MM.1S (cell line): ENCODE data around the gene CRTC3.

ENCODE experiments used
- EZH2 ChIP-seq: fragments of 300-600 bp; sonication (generic); optimal IDR thresholded peaks from 2 replicates; pipeline ENCODE3; 2017; ENCODE audit warnings: low read depth, mild to moderate bottlenecking, antibody characterized with exemption, low read length, mixed read lengths
- EZH2phosphoT487 ChIP-seq: fragments of 300-600 bp; sonication (generic); IDR thresholded peaks from 2 replicates; pipeline ENCODE4 v1.6.1; 2018; ENCODE audit warnings: antibody characterized with exemption, low read length
- TF ChIP-seq, protein P1 (sequence below): fragments of 300-600 bp; sonication (generic); IDR thresholded peaks from 2 replicates; pipeline ENCODE4 v1.5.1; 2016; ENCODE audit warnings: antibody characterized with exemption, low read length, mixed read lengths

DNA sequence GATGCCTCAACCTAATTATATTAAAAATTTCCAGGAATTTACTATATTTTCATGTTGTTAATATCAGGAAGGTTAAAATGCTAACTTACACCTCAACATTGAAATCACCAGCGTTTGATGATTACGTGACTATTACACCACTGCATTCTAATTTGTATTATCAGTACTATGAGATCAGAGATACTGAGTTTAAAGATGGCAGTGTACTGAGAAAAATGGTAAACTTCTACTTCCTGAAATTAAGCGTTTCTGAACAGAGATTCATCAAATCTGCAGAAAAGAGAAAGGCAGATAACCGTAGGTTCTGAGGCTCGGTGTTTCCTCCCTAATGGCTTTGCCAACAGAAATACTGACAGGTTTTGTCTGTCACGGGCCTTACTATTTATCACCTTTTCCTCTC lies 69.9 kb downstream of the CRTC3 start:
- TF ChIP-seq, protein P1, sequence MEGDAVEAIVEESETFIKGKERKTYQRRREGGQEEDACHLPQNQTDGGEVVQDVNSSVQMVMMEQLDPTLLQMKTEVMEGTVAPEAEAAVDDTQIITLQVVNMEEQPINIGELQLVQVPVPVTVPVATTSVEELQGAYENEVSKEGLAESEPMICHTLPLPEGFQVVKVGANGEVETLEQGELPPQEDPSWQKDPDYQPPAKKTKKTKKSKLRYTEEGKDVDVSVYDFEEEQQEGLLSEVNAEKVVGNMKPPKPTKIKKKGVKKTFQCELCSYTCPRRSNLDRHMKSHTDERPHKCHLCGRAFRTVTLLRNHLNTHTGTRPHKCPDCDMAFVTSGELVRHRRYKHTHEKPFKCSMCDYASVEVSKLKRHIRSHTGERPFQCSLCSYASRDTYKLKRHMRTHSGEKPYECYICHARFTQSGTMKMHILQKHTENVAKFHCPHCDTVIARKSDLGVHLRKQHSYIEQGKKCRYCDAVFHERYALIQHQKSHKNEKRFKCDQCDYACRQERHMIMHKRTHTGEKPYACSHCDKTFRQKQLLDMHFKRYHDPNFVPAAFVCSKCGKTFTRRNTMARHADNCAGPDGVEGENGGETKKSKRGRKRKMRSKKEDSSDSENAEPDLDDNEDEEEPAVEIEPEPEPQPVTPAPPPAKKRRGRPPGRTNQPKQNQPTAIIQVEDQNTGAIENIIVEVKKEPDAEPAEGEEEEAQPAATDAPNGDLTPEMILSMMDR, result no peak
- TF ChIP-seq EZH2, result no peak
- TF ChIP-seq EZH2phosphoT487, result no peak
